GM19463 (cell line): Measurements from ENCODE around the gene RPS6KA6.
A peak's percentile ranks its signal among the peaks of the same experiment; 100 is the strongest.

Experiments used
- ATAC-seq: cut with Tn5 transposase; IDR thresholded peaks from one replicate; pipeline ENCODE4 v1.9.1; 2021; ENCODE audit warnings: mild to moderate bottlenecking, moderate library complexity; ENCODE audit not compliant: unreplicated experiment

RPS6KA6 gene

GRCh38 chrX:84187533-84188319 is at the start of gene RPS6KA6:
TSS of gene RPS6KA6 (minus strand) at chrX:84188199. CDS start at chrX:84187899, 300 bp downstream.
- ATAC-seq: peak; percentile 49

GRCh38 chrX:84224741-84225140 is 36.7 kb upstream of the RPS6KA6 start:
- ATAC-seq: no peak

DNA sequence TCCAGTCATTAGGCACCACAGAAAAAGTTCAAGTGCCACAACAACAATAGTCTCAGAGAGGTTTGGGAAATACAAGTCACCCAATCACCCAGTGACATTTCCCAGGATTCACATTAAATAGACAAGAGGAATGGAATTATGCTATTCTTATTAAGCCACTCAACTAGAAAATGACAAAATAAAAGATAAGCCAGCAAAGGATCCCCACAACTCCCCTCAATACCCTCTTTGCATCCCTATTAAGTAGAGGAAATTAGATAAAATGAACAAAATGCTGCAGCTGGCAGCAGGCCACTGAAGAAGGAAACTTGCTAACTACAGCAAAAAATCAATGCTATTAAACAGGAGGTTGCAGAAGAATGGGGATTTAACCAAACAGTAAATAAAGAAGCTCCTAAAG is 35.3 kb upstream of the RPS6KA6 start:
- no peak for ATAC-seq

DNA sequence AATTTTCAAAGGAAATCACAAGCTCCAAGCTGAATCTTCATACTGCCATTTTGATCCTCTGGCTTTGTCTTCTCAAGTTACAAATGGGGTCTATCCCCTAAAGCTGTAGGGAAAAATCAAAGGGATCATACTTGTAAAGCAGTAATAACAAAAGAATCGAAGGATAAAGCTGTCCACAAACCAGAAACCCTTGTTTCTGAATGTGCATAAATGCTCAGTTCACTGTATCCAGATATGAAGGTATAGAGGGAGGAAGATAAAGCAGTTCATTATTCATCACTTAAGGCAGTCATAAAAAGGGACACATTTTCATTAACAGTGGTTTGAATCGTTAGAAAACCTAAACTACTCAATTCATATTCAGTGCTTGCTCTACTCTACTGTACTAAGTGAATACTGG is 33.2 kb upstream of the RPS6KA6 start:
- ATAC-seq: no peak

DNA sequence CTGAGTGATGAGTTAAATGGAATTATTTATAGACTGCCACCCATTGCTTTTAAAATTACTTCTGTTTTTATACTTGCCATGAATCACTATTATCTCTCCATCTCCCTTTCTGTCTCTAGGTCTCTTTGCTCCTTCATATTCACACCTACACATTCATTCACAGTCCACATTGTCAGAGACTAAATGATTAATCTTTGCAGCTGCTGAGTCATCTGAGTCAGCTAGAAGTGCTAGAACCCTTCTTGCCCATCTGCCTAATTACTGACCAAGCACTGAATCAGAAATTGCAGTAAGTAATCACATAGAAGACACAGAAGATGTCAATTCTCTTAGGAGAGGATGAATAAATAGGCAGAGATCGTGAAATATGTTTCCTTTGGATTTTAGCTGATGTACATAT is 31.6 kb upstream of the RPS6KA6 start:
- ATAC-seq: peak; percentile 86

- no peak for ATAC-seq
Measured at GRCh38 chrX:84218726-84219125, 30.7 kb upstream of the RPS6KA6 start.

DNA sequence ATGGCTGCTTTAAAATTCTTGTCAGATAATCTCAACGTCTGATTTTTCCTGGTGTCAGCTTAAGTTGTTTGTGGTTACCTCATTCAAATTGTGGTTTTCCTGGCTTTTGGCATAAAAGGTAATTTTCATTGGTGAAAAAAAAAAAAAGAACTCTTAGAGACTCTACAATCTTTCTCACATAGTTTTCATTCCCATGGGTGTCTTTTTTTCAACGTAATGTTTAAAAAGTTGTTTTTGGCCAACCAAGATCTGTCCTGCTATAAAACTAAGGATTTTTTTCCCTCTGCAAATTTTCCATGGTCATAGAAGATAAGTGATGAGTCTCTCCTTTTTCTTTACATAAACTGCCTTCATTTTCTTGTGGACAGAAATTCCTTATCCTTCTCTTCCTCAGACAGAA is 28.9 kb upstream of the RPS6KA6 start:
- no peak for ATAC-seq

DNA sequence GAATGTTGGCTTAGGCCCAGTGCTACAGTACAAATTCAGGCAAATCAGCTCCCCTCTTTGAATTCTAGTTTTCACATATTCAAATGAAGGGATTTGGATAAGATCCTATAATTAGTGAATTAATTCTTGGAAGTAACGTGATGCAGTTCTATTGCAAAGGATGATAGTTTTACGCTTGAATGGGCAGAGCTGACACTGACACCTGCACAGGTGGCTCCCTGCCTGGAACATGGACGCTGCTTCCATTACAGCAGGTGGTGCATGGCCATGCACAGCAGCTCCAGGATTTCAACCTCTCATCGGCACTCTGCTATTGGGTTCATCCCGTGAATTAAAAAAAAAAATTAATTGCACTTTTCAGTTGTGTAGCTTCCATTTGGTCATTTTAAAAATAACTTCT is 28.4 kb upstream of the RPS6KA6 start:
- no peak for ATAC-seq

DNA sequence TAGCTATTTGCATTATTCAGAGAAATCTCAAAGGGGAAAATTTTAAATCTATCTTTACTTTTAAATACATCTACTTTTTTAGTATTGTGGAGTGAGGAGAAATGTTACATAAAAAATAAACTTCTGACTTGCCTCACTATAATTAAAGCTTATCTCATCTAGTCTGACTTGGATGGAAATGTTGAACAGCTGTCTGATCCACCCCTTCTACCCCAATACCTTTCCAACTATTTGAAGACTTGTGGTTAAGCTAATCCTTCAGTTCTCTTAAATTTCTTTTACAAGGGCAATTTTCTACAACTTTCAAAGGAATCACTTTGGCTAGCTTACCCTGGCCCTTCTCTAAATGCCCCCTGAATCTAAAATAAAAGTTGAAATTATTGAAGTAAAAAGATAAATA is 17.3 kb upstream of the RPS6KA6 start:
- ATAC-seq: no peak

DNA sequence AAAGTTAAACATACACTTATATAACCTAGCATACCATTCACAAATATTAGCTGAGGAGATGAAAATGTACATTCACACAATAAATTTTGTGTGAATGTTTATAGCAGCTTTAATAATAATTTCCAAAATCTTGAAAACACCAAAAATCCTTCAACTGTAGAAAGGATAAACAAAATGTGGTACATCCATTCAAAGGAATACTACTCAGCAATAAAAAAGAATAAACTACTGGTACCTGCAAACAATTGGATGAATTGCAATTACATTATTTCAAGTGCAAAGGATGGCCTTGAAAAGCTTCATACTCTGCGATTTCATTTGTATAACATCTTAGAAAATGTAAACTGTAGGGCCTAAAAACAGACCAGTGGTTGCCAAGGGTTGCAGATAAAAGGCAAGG is 11.7 kb upstream of the RPS6KA6 start:
- no peak for ATAC-seq

GRCh38 chrX:84197550-84197949 is 9.6 kb upstream of the RPS6KA6 start:
- ATAC-seq: no peak

GRCh38 chrX:84192006-84192405 is 4.0 kb upstream of the RPS6KA6 start:
- no peak for ATAC-seq

DNA sequence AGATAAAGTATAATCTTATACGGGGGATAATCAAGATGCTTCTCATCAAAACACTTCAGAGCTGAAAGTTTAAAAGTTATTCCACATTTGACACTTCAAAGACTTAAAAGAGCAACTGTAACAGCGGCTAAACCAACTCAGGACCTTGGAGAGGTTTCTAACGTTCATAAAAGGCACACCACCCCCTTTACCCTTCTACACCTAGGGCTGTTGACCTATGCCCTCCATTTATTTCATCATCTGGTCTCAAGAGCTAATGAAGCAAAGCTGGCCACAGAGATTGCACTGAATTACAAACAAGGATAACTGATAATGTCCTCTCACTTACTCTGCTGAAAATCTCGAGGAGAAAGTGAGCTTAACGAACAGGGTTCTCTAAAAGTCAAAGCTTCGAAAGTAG is 1.1 kb upstream of the RPS6KA6 start:
- ATAC-seq: no peak

DNA sequence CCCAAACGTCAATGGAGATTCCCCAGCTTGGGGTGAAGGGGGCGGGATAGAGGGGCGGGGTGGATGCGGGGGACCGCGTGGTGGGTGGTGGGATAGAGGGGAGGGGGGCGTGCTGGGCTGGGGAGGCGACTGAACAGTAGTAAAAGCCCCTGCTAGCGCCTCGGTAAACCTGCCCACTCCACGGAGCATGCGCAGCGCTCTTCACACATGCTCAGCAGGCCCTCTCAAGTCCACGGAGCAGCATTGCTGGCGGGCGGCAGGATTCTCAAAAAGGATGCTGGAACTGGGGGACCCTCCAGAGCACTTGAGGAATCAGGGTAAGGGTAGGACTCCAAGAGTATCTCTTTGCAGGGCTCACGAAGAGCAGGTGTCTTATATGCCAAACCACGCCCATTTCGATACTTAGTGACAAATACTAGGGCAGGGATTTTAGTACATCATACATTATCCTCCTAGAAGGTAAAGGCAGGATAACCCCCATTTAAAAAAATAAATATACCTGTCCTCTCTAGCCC is 378 bp upstream of the RPS6KA6 start:
- ATAC-seq: peak; percentile 50

DNA sequence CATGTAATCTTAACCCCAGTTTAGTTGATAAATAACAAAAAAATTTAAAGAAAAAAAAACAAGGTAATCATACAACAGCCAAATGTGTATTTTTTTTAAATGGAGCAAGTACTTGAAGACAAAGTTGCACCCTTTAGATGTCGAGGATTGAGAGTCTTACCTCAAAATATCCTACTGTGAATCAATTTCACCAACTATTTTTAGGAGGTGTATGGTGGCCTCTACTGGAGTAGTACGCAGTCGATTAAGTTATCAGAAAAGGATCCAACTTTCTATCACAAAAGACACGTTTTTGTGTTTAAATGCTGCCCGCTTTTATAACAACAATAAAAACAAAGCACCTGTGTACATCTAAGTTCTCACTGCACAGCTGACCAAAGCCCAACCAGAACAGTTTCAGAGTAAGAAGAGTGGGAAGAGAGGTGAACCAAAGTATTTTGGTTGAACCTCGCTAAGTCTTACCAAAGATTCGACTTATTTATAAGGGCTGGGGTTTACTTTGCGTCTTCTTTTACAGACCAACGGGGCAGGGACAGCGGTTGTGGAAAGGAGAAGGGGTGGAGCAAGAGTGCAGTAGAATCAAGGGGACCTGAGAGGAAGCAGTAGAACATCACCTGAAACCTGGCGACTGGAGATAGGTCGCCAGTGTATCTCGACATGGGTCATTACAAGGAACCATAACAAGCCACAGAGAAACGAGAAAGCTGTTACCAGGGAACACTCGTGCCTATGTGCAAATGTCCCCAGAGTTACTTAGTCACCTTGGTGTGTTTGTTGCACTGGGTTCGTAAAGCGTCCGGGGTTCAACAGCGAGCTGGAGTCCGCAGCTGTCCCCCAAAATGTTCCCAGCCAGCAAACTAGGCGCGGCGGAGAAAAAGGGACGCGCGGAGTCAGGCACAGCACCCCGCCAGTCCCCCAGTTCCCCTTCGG is 1.1 kb downstream of the RPS6KA6 start:
- peak; percentile 26 for ATAC-seq

DNA sequence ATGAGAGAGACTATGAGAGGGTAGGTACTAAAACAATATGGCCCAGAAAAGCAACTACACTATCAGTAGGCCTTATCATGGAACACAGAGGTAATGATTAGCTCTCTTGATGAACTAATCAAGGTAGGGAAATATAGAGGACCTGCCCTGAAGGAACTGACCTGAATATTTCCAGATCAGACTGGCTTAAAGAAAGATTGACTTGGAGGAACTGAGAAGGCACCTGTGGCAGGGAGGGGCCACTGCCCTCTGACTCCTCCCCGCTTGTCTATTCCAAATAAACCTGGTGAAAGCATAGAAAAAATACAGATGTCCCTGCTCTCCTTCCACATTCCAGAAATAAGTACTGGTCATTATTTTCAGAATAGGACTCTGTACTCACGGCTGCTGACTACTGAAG is 5.5 kb downstream of the RPS6KA6 start:
- ATAC-seq: no peak

GRCh38 chrX:84175958-84176357 is 12.0 kb downstream of the RPS6KA6 start:
- no peak for ATAC-seq

DNA sequence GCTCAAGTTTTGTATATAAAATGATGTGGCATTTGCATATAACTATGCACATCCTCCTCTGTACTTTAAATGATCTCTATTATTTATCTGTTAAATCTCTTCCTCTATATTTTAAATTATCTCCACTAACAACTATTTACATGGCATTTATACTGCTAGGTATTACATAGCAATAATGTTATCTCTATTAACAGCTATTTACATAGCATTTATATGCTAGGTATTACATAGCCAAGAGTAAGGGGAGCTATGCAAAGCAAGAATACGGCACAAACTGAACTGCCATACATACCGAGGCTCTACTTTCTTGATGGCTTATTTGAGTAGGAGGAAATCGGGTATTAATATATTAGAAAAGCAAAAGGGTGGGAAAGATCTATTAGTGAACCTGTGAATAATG is 12.7 kb downstream of the RPS6KA6 start:
- ATAC-seq: no peak

GRCh38 chrX:84174348-84174747 is 13.7 kb downstream of the RPS6KA6 start:
- ATAC-seq: no peak

DNA sequence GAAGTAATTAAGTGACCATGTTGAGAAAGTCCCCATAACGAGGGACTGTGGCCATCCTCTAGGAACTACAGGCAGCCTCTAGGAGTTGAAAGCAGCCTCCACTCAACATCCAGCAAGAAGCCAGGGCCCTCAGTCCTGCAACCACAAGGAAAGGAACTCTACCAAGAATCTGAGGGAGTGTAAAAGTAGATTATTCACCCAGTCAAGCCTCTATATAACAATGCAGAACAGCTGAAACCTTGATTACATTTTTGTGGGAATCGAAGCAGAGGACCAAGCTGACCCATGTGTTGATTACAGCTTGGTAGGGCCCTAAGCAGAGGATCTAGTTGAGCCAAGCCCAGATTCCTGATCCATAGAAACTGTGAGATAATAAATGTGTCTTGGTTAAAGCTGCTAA is 17.1 kb downstream of the RPS6KA6 start:
- no peak for ATAC-seq

DNA sequence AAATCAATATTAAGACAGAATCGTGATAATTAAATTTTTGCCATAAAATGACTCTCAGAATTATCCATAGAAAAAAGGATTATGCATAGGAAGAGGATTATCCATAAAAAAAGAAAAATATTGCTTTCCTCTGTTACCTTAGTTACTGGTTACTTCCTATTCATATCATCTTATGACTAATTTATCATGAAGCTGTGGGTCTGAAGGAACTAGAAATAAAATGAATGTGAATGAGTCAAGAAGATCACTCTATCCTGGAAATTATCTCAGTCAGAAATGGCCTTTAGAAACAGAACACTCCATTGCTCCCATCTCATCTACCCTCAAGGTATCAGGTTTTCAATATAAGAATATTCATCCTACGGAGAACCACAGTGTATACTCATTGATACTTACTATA is 19.4 kb downstream of the RPS6KA6 start:
- ATAC-seq: no peak

GRCh38 chrX:84168095-84168494 is 19.9 kb downstream of the RPS6KA6 start:
- ATAC-seq: no peak
